Trophoblast cell (in vitro differentiated cells and primary cell): ENCODE data around the gene TRIP12.
A peak's percentile ranks its signal among the peaks of the same experiment; 100 is the strongest.

Experiments used
- DNase-seq, 2 donors: peaks; one replicate each; pipeline ENCODE4 v3.0.0-alpha.2; 2016
- H2AFZ ChIP-seq: 2 replicates; pipeline ENCODE4 v1.6.1; 2013; ENCODE audit warnings: low read length, moderate library complexity, mild to moderate bottlenecking; ENCODE audit not compliant: insufficient read depth, poor library complexity
- H2AK5ac ChIP-seq: 2 replicates; pipeline ENCODE4 v1.6.1; 2013; ENCODE audit warnings: mild to moderate bottlenecking, low read length
- H2BK120ac ChIP-seq: 2 replicates; pipeline ENCODE4 v1.6.1; 2013; ENCODE audit warnings: low read length, mild to moderate bottlenecking, moderate library complexity; ENCODE audit not compliant: insufficient read depth, poor library complexity
- H2BK12ac ChIP-seq: 2 replicates; pipeline ENCODE4 v1.6.1; 2013; ENCODE audit warnings: mild to moderate bottlenecking, low read length, moderate library complexity
- H2BK5ac ChIP-seq: 2 replicates; pipeline ENCODE4 v1.6.1; 2013; ENCODE audit warnings: low read length, low read depth, moderate library complexity, mild to moderate bottlenecking; ENCODE audit not compliant: poor library complexity
- H3K14ac ChIP-seq: 2 replicates; pipeline ENCODE4 v1.6.1; 2013; ENCODE audit warnings: mild to moderate bottlenecking, low read length
- H3K18ac ChIP-seq: 2 replicates; pipeline ENCODE4 v1.6.1; 2013; ENCODE audit warnings: mild to moderate bottlenecking, low read length
- H3K23ac ChIP-seq: 2 replicates; pipeline ENCODE4 v1.6.1; 2013; ENCODE audit warnings: low read length
- H3K27ac ChIP-seq: 2 replicates; pipeline ENCODE4 v1.5.1; 2013; ENCODE audit warnings: low read depth, mild to moderate bottlenecking, inconsistent platforms, low read length, moderate library complexity
- H3K27me3 ChIP-seq: 2 replicates; pipeline ENCODE4 v1.6.1; 2013; ENCODE audit warnings: inconsistent platforms, mild to moderate bottlenecking, low read length, moderate library complexity; ENCODE audit not compliant: insufficient read depth
- H3K36me3 ChIP-seq, 2 experiments: 1 replicate in 1 of 2; 2 replicates in 1 of 2; pipeline ENCODE4 v1.6.1; 2013; ENCODE audit warnings: low read length in 2 of 2, mild to moderate bottlenecking in 2 of 2, moderate library complexity in 1 of 2; ENCODE audit not compliant: insufficient read depth in 2 of 2, control insufficient read depth in 1 of 2
- H3K4ac ChIP-seq: 2 replicates; pipeline ENCODE4 v1.6.1; 2013; ENCODE audit warnings: low read depth, mild to moderate bottlenecking, low read length, moderate library complexity
- H3K4me1 ChIP-seq, 2 experiments: 1 replicate in 1 of 2; 2 replicates in 1 of 2; pipeline ENCODE4 v1.6.1; 2013; ENCODE audit warnings: low read length in 2 of 2, mild to moderate bottlenecking in 2 of 2, moderate library complexity in 1 of 2; ENCODE audit not compliant: insufficient read depth in 2 of 2, control insufficient read depth in 1 of 2
- H3K4me2 ChIP-seq: 2 replicates; pipeline ENCODE4 v1.6.1; 2013; ENCODE audit warnings: inconsistent platforms, mild to moderate bottlenecking, low read length, moderate library complexity
- H3K4me3 ChIP-seq: 2 replicates; pipeline ENCODE4 v1.5.1; 2013; ENCODE audit warnings: mild to moderate bottlenecking, low read depth, low read length, inconsistent platforms
- H3K79me1 ChIP-seq: one replicate; pipeline ENCODE4 v1.6.1; 2013; ENCODE audit warnings: low read length
- H3K79me2 ChIP-seq: 2 replicates; pipeline ENCODE4 v1.6.1; 2013; ENCODE audit warnings: low read length, mild to moderate bottlenecking; ENCODE audit not compliant: control insufficient read depth, insufficient read depth, poor library complexity
- H3K9ac ChIP-seq: 2 replicates; pipeline ENCODE4 v1.6.1; 2013; ENCODE audit warnings: mild to moderate bottlenecking, low read length
- H3K9me3 ChIP-seq: 2 replicates; pipeline ENCODE4 v1.6.1; 2013; ENCODE audit warnings: low read depth, mild to moderate bottlenecking, control low read depth, inconsistent platforms, low read length; ENCODE audit not compliant: insufficient read depth
- H4K12ac ChIP-seq: 2 replicates; pipeline ENCODE4 v1.6.1; 2013; ENCODE audit warnings: low read depth, mild to moderate bottlenecking, low read length, moderate library complexity
- H4K8ac ChIP-seq: 2 replicates; pipeline ENCODE4 v1.6.1; 2013; ENCODE audit warnings: low read depth, mild to moderate bottlenecking, low read length, moderate library complexity
- H4K91ac ChIP-seq: one replicate; pipeline ENCODE4 v1.6.1; 2013; ENCODE audit warnings: low read depth, mild to moderate bottlenecking, low read length, moderate library complexity
- WGBS: extraction: QIAGEN DNeasy Blood & Tissue Kit; methylation state at CpG from one replicate; pipeline ENCODE4 v1.1.7; 2013; ENCODE audit warnings: missing lambda C conversion rate; ENCODE audit not compliant: insufficient read length, insufficient coverage; ENCODE audit errors: extremely low coverage; 5-methylcytosine and 5-hydroxymethylcytosine counted together

TRIP12 gene

DNA sequence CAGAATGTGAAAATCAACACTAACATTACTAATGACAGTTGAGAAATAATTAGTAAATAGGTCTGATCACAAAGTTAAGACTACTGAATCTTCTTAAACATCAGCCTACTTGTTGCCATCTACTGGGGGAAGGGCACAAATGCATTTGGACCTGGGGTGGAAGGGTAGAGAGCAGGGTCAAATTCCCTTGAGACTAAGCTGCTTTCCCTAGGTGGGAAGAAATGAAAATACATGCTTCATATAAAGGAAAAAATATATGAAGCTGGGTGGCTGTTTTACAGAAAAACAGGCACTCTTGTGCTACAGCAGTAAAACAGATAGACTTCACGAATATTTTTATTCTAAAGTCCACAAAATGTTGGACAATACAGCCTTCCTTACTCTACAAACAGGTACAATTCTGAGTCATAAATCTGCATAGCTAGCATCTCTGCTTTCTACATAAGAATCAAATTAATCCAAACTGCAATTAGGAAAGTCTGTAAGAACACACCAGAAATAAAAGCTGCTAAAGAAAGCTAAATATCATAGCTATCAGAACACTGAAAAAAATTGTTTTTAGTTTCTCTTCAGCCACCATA, 10.9 kb downstream of the TRIP12 start:
- no peak overlapping the region for H2AFZ ChIP-seq
- H4K91ac ChIP-seq: no peak overlapping the region
- no CpG with 5 or more reads among the region's 1 CpG for WGBS
- no peak overlapping the region for H2BK12ac ChIP-seq
- no peaks in the 10 kb centered on the region for H3K4me1 ChIP-seq
- H3K18ac ChIP-seq: no peak overlapping the region
- no peak overlapping the region for H3K23ac ChIP-seq
- no peak overlapping the region for H2BK5ac ChIP-seq
- no peak for DNase-seq
- no peak overlapping the region for H4K12ac ChIP-seq
- no peaks in the 10 kb centered on the region for H3K79me1 ChIP-seq
- peaks cover 5 to 14% of the 10 kb centered on the region in 2 experiments for H3K36me3 ChIP-seq
- H3K14ac ChIP-seq: no peak overlapping the region
- H3K27me3 ChIP-seq: no peaks in the 10 kb centered on the region
- no peak overlapping the region for H3K4me3 ChIP-seq
- H3K4me2 ChIP-seq: no peak overlapping the region
- H4K8ac ChIP-seq: no peak overlapping the region
- H3K4ac ChIP-seq: no peak overlapping the region
- no peak overlapping the region for H3K27ac ChIP-seq
- H2AK5ac ChIP-seq: no peak overlapping the region
- H2BK120ac ChIP-seq: no peak overlapping the region
- peaks cover 14% of the 10 kb centered on the region for H3K79me2 ChIP-seq
- no peaks in the 10 kb centered on the region for H3K9me3 ChIP-seq
- no peak overlapping the region for H3K9ac ChIP-seq

DNA sequence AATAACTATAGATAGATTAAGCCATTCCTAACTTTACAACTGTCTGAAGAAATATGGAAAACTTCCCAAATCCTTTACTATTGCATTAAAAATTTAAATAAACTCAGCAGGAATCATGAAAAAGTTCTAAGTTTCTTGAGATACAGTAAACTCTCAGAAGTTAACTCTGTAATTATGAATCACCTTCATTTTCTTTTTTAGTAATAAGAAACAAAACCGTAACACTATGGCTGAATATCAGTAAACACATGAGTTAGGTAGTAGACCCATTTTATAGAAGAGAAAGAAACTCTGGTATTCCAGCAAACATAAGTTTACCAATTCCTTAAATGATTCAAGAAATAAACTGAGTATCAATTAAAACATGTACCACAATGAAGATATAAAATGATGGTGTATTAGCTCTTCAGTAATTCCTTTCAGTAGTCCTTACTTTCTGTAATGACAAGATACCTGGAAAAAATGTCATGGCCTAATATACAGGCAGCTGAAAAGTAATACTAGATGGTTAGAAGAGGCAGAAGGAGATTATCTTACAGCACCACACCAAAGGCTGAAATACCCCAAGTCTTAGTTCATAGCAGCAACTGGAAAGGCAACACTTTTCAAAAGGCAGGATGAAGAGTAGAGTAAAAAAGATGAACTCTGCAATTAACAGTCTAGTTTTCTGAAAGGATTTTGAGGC, 11.5 kb downstream of the TRIP12 start:
- H4K91ac ChIP-seq: no peak overlapping the region
- peaks cover 11% of the 10 kb centered on the region for H3K79me2 ChIP-seq
- no peak overlapping the region for H3K14ac ChIP-seq
- H2BK5ac ChIP-seq: no peak overlapping the region
- H3K23ac ChIP-seq: no peak overlapping the region
- no peak overlapping the region for H2BK120ac ChIP-seq
- WGBS: no CpG with 5 or more reads among the region's 1 CpG
- no peak overlapping the region for H3K27ac ChIP-seq
- no peak overlapping the region for H2AK5ac ChIP-seq
- no peak overlapping the region for H3K4me3 ChIP-seq
- no peak overlapping the region for H2AFZ ChIP-seq
- no peaks in the 10 kb centered on the region for H3K79me1 ChIP-seq
- peaks cover 5 to 14% of the 10 kb centered on the region in 2 experiments for H3K36me3 ChIP-seq
- H4K8ac ChIP-seq: no peak overlapping the region
- H2BK12ac ChIP-seq: no peak overlapping the region
- no peak overlapping the region for H3K4ac ChIP-seq
- H3K9ac ChIP-seq: no peak overlapping the region
- DNase-seq: no peak
- H3K4me2 ChIP-seq: no peak overlapping the region
- no peak overlapping the region for H3K18ac ChIP-seq
- no peaks in the 10 kb centered on the region for H3K27me3 ChIP-seq
- no peaks in the 10 kb centered on the region for H3K9me3 ChIP-seq
- H4K12ac ChIP-seq: no peak overlapping the region
- no peaks in the 10 kb centered on the region for H3K4me1 ChIP-seq

GRCh38 chr2:229909090-229909489, 12.7 kb downstream of the TRIP12 start:
- H2AFZ ChIP-seq: no peak overlapping the region
- no peaks in the 10 kb centered on the region for H3K79me1 ChIP-seq
- H3K27me3 ChIP-seq: no peaks in the 10 kb centered on the region
- H3K4me3 ChIP-seq: no peak overlapping the region
- no CpG with 5 or more reads among the region's 2 CpGs for WGBS
- H2BK12ac ChIP-seq: no peak overlapping the region
- H3K4me1 ChIP-seq: no peaks in the 10 kb centered on the region
- H4K8ac ChIP-seq: no peak overlapping the region
- H3K23ac ChIP-seq: no peak overlapping the region
- H3K9ac ChIP-seq: no peak overlapping the region
- H3K18ac ChIP-seq: no peak overlapping the region
- H3K4ac ChIP-seq: peak overlapping the region; percentile 24
- H3K36me3 ChIP-seq: peaks cover 5 to 14% of the 10 kb centered on the region in 2 experiments
- peak overlapping the region; percentile 13 for H2BK5ac ChIP-seq
- no peak overlapping the region for H2AK5ac ChIP-seq
- no peak overlapping the region for H4K91ac ChIP-seq
- H3K9me3 ChIP-seq: no peaks in the 10 kb centered on the region
- peaks cover 8% of the 10 kb centered on the region for H3K79me2 ChIP-seq
- H3K4me2 ChIP-seq: no peak overlapping the region
- DNase-seq: peak; percentile 3 to 45
- no peak overlapping the region for H4K12ac ChIP-seq
- H3K14ac ChIP-seq: no peak overlapping the region
- H2BK120ac ChIP-seq: no peak overlapping the region
- no peak overlapping the region for H3K27ac ChIP-seq

- no peak overlapping the region for H2BK5ac ChIP-seq
- peaks cover 0 to 2% of the 10 kb centered on the region in 2 experiments for H3K4me1 ChIP-seq
- H3K36me3 ChIP-seq: peaks cover 12 to 17% of the 10 kb centered on the region in 2 experiments
- peaks cover 7% of the 10 kb centered on the region for H3K79me2 ChIP-seq
- no peak overlapping the region for H3K9ac ChIP-seq
- no peak overlapping the region for H3K23ac ChIP-seq
- no peaks in the 10 kb centered on the region for H3K9me3 ChIP-seq
- H2BK120ac ChIP-seq: no peak overlapping the region
- H2BK12ac ChIP-seq: no peak overlapping the region
- H2AFZ ChIP-seq: no peak overlapping the region
- no peaks in the 10 kb centered on the region for H3K27me3 ChIP-seq
- no CpG with 5 or more reads among the region's 2 CpGs for WGBS
- H2AK5ac ChIP-seq: no peak overlapping the region
- no peak overlapping the region for H3K27ac ChIP-seq
- no peak overlapping the region for H3K18ac ChIP-seq
- H3K4me2 ChIP-seq: no peak overlapping the region
- H4K12ac ChIP-seq: no peak overlapping the region
- H3K14ac ChIP-seq: no peak overlapping the region
- no peak for DNase-seq
- no peak overlapping the region for H4K8ac ChIP-seq
- no peak overlapping the region for H3K4ac ChIP-seq
- H3K4me3 ChIP-seq: no peak overlapping the region
- H3K79me1 ChIP-seq: no peaks in the 10 kb centered on the region
- no peak overlapping the region for H4K91ac ChIP-seq
Measured at GRCh38 chr2:229905601-229906000, 16.2 kb downstream of the TRIP12 start.
